AG10803 (cell line): ENCODE data around the gene OR4D9.

Experiments
- DNase-seq: peaks from one replicate; pipeline ENCODE4 v3.0.0; 2010; ENCODE audit warnings: low read depth
- H3K4me3 ChIP-seq: 2 replicates; pipeline ENCODE4 v1.5.1; 2011; ENCODE audit warnings: mild to moderate bottlenecking, low read length, control low read depth
- CTCF ChIP-seq: conservative IDR thresholded peaks from 2 replicates; pipeline ENCODE4 v1.5.1; 2011; ENCODE audit warnings: mild to moderate bottlenecking, low read length, control low read depth, inconsistent platforms

OR4D9 gene

GRCh38 chr11:59556917-59557348 lies 45.6 kb downstream of the OR4D9 start:
- H3K4me3 ChIP-seq = peak overlapping the region; percentile 39
- no peak for TF ChIP-seq CTCF
- DNase-seq = no peak

DNA sequence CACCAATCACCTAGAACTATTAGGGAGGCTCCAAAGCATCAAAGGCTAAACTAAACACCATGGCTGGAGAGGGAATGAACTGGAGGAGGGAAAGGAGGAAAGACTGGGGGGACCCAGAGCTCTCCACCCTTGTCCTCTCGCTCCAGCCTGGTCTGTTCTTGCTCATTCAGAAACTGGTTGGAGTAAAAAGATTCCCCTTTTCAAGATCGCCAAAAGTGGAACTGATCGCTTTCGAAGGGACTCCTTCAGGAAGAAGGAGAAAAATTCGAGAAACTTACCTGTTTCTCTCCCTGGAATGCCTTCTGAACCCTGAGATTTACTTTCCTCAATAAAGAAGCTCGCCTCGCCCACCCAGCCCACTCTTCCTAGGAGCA lies 46.9 kb downstream of the OR4D9 start:
- no peak for DNase-seq
- TF ChIP-seq CTCF = no peak
- no peak overlapping the region for H3K4me3 ChIP-seq

GRCh38 chr11:59559886-59560285 lies 48.5 kb downstream of the OR4D9 start:
- DNase-seq = no peak
- TF ChIP-seq CTCF = no peak
- H3K4me3 ChIP-seq = peak overlapping the region; percentile 99

DNA sequence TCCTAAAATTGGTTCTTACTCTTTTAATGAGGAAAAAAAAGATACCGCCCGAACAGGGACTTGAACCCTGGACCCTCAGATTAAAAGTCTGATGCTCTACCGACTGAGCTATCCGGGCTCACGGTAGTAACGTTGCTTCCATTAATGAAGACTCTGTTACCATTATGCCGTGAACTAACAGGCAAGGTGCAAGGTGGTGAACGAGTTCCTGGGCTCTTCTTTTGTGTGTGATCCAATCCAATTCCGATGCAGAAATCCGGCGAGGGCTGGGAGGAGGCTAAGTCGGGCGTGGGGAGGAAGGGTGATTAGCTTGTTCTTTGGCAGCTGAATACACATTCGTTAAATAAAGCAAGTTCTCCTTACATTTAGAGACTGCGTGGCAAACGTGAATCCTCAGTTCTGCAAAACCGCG lies 49.0 kb downstream of the OR4D9 start:
- H3K4me3 ChIP-seq = peak overlapping the region; percentile 99
- peak; percentile 62 for DNase-seq
- no peak for TF ChIP-seq CTCF

DNA sequence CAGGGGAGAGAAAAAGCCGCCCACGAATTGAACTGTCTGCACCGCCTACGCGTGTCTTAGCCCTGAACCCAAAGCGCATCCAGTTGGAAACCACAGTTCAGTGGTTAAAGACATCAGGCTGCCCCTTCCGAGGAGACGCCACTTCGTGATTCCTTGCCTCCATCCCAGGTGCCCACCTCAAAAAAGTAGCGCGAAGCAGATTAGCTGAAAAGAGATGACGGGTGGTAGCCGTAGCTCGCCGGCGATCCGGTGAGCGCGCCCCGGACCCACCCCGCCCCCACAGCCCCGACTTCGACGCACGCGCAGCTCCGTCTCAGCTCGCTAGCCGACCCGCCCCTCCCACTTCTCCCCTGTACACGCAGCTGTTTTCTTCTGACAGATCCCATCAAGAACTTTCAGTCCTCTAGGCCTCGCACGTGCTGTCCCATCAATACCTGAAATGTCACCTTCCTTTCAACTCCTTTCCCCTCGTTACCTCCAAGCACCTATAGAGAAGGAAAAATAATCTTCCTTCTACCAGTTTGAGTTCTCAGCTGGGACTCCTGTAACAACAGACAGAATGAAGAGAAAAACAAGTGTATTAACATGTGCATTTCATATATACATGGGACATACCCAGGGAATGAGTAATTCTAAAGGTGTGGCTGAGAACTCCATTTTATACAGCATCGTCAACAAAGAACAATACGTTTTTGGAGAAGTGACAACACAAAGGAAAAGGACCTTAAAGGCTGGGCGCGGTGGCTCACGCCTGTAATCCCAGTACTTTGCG lies 49.5 kb downstream of the OR4D9 start:
- DNase-seq = peak; percentile 74
- H3K4me3 ChIP-seq = peak overlapping the region; percentile 99
- TF ChIP-seq CTCF = no peak

GRCh38 chr11:59562292-59562691 lies 51.0 kb downstream of the OR4D9 start:
- no peak for DNase-seq
- H3K4me3 ChIP-seq = no peak overlapping the region
- TF ChIP-seq CTCF = no peak
